GM19452 (cell line): Measurements from ENCODE around the gene UXT.

Experiments used
- ATAC-seq: cut with Tn5 transposase; IDR thresholded peaks from one replicate; pipeline ENCODE4 v1.9.1; 2021; ENCODE audit not compliant: unreplicated experiment

The UXT gene

GRCh38 chrX:47649781-47650163 is 9.2 kb downstream of the UXT start:
- no peak for ATAC-seq

GRCh38 chrX:47649271-47649670 is 9.7 kb downstream of the UXT start:
- ATAC-seq, result no peak

- no peak for ATAC-seq
Measured at GRCh38 chrX:47648376-47648775, 10.6 kb downstream of the UXT start.

- no peak for ATAC-seq
Measured at GRCh38 chrX:47646636-47647035, 12.3 kb downstream of the UXT start.

GRCh38 chrX:47645530-47645929 is 13.4 kb downstream of the UXT start:
- ATAC-seq, result no peak

DNA sequence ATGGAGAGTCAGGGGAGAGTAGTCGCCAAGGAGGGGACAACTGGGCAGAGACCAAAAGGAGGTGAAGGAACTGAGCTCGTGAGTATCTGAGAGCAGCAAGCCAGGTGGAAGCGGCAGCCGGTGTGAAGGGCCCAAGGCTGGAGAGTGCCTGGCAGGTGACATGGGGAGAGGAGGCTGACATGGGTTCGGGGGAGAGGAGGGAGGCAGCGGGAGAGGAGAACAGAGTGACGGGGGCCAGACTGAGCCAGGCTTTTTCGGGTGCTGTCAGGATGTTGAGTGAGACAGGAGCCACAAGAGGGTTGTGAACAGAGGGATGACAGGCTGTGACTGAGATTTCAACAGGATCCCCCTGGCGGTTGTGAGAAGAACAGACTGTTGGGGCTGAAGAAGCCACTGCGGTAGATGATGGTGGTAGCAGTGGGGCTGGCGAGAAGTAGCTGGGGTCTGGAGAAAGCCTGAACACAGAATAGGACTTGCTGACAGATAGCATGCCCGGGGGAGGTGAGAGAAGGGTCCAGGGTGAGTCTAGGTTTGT is 14.4 kb downstream of the UXT start:
- ATAC-seq, result no peak

DNA sequence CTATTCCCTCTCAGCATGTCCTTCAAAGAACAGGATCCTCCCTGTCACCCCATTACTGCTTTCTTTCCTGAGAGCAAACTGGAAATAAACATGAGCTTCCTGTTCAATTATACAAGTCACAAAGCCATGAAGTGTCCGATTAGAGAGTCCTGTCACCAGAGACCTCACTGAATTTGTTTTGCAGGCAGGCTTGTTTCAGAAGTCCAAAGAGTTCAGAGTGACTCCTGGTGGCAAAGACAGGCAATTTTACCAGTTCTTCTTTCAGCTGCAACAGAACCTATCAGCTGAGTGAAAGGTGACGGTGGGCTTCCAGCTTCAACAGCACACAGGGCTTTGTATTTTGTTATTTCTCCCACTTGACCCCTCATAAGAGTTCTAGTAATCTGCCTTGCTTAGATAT is 15.1 kb downstream of the UXT start:
- ATAC-seq, result no peak

- ATAC-seq, result no peak
Measured at GRCh38 chrX:47638816-47639215, 20.2 kb downstream of the UXT start.

- no peak for ATAC-seq
Measured at GRCh38 chrX:47637546-47638195, 21.3 kb downstream of the UXT start.

DNA sequence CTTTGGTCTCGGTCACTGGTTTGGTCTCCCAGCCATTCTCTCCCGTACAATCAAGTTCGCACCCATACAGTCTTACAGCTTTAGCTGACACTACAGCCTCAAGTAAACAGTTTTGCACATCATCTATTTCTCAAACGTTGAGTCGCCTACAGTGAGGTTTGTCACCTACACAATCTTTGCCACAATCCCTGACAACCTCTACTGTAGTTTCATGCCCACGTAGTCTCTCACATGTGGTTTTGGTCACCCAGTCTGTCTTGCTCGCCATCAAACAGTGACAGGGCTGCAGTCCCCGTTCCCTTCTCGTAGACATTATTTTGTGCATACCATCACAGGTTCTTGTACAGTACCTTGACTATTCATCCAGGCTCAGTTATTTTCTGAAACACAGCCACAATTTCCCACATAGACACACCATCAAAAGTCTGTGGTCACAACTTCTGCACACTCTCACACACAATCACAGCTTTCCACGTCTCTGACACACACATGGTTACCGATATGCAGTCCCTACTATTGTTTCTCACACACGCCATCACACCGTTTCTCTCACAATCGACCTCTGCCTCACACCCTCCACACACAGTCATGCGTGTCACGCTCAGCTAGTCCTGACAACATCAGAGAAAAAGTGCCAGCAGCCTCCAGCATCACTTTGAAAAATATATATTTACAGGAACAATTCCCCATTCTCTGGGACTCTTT is 24.0 kb downstream of the UXT start:
- ATAC-seq, result no peak

GRCh38 chrX:47633689-47634590 is 25.0 kb downstream of the UXT start:
- no peak for ATAC-seq

GRCh38 chrX:47632666-47633065 is 26.3 kb downstream of the UXT start:
- no peak for ATAC-seq

DNA sequence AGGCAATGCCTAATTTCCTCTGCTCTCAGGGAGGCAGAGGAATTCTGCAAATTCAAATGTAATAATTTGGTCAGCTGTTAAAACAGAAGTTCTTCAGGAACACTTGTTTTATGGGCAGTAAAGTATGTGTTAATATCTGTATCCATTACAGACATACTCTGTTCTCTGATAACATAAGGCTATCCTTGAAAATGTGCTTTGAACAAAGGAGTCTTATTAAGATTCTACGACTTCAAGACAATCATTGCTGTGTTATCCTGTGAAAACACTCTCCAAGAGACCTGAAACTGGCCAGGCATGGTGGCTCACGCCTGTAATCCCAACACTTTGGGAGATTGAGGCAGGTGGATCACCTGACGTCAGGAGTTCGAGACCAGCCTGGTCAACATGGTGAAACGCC is 27.3 kb downstream of the UXT start:
- ATAC-seq, result no peak

GRCh38 chrX:47629419-47630200 is 29.4 kb downstream of the UXT start, which contains the start of gene CFP:
Gene CFP, minus strand, starts transcription at chrX:47629930. Its CDS starts 86 bp downstream, at chrX:47629844.
- ATAC-seq, result no peak

DNA sequence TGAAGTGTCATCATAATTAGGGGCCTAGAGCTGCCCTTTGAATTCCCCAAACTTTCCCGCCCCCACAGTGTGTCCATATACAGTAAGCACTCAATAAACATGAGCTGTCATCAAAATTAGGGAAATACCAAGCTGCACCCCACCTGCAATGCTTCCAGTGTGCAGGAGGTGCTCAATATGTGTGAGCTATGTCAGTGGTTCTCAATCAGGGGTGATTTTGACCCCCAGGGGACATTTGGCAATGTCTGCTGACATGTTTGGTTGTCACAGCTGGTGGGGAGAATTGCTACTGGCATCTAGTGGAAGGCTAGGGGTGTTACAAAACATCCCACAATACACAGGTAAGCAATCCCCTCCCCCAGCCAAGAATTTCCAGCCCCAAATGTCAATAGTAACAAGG is 30.0 kb downstream of the UXT start:
- no peak for ATAC-seq

- ATAC-seq, result no peak
Measured at GRCh38 chrX:47625365-47625764, 33.6 kb downstream of the UXT start.

GRCh38 chrX:47623540-47624027 is 35.4 kb downstream of the UXT start:
- ATAC-seq, result no peak

DNA sequence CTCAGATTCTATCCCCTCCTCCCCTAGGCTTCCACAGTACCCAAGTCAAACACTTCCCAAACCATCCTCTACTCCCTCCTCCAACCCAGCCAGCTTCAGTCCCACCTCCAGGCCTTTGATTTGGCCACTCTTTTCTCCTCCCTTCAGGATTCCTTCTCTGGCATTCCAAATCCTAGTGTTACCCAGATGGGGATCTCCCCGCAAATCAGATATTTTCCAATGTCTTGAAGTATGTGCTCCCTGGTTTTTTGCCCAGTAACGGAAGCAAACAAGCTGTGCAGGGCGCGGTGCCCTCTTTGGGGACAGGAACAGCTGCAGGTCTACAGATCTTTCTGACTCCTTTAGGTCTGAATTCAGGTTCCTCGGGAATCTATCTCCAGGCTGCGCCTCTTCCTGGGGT is 37.1 kb downstream of the UXT start:
- ATAC-seq, result no peak

DNA sequence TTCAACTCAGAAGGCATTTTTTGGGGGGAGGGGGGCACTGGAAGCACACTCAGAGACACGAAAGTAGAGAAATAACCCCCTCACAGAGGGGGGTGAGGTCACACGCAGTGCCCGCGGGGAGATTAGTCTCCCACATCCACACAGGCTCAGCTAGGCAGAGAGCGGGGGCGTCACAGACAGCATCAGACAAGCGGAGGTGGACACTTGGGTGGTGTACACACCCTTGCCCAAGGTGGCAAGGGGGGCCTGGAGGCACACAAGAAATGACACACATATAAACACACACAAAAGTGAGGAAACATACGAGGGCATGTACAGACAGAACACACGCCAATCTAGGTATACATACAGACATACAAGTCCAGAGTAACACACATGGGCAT is 38.7 kb downstream of the UXT start:
- no peak for ATAC-seq

DNA sequence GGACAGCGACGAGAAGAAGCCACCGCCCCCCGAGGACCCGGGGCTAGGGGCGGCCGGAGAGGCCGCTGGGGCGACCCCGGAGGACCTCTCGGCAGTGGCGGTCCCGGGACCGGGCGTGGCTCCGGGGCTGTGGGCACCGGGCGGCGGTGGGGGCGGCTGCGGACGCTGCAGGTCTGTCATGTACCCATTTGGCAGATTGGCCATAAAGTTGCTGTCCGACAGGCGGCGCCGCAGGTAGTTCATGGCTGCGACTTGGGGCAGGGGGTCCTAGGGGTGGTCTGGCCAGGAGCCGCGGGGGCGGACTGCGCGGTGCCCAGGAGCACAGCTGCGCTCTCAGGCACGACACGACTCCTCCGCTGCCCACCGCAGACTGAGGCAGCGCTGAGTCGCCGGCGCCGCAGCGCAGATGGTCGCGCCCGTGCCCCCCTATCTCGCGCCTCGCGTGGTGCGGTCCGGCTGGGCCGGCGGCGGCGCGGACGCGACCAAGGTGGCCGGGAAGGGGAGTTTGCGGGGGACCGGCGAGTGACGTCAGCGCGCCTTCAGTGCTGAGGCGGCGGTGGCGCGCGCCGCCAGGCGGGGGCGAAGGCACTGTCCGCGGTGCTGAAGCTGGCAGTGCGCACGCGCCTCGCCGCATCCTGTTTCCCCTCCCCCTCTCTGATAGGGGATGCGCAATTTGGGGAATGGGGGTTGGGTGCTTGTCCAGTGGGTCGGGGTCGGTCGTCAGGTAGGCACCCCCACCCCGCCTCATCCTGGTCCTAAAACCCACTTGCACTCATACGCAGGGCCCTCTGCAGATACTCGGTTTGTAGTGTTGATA is 39.3 kb downstream of the UXT start, which contains the start of gene SYN1:
TSS of gene SYN1 (minus strand) at position 372 of the 817 bp plus-strand sequence. CDS start at position 243, 129 bp downstream.
- ATAC-seq, result peak; percentile 82
